A549 (cell line): Measurements from ENCODE around the gene KIF26A.

Source experiments
- BHLHE40 ChIP-seq: IDR thresholded peaks from 2 replicates; pipeline ENCODE4 v1.6.1; 2012; ENCODE audit warnings: low read depth, low read length, inconsistent platforms
- EP300 ChIP-seq, 2 experiments: fragments of >200 bp; sonication (Bioruptor Twin); formaldehyde crosslinking; IDR thresholded peaks; 2 replicates in 1 of 2; 3 replicates in 1 of 2; pipeline ENCODE4 v1.6.1; 2016 to 2017
- FOSB ChIP-seq: fragments of 250-450 bp; sonication (Bioruptor Pico); IDR thresholded peaks from 2 replicates; pipeline ENCODE4 v1.5.0; 2020; ENCODE audit warnings: mild to moderate bottlenecking, moderate library complexity
- JUNB ChIP-seq: fragments of >200 bp; sonication (Bioruptor Twin); formaldehyde crosslinking; IDR thresholded peaks from 2 replicates; pipeline ENCODE4 v1.6.1; 2016
- NFE2L2 ChIP-seq: fragments of 150-350 bp; conservative IDR thresholded peaks from 2 replicates; pipeline ENCODE4 v1.6.1; 2014; ENCODE audit warnings: low read length
- POLR2A ChIP-seq: IDR thresholded peaks from 2 replicates; pipeline ENCODE4 v1.6.1; 2012; ENCODE audit warnings: mild to moderate bottlenecking, low read length
- RAD21 ChIP-seq, 2 experiments: fragments of >200 bp in 1 of 2; sonication (Bioruptor Twin) in 1 of 2; formaldehyde crosslinking in 1 of 2; IDR thresholded peaks in 1 of 2; conservative IDR thresholded peaks in 1 of 2; 2 replicates in 1 of 2; 3 replicates in 1 of 2; pipeline ENCODE4 v1.6.1; 2012 to 2018; ENCODE audit warnings: inconsistent platforms in 1 of 2
- TF ChIP-seq, protein P1 (sequence below): fragments of >200 bp; sonication (Bioruptor Twin); formaldehyde crosslinking; IDR thresholded peaks from 3 replicates; pipeline ENCODE4 v1.5.1; 2016
- TF ChIP-seq, protein P2 (sequence below): IDR thresholded peaks from 2 replicates; pipeline ENCODE4 v1.6.1; 2012

DNA sequence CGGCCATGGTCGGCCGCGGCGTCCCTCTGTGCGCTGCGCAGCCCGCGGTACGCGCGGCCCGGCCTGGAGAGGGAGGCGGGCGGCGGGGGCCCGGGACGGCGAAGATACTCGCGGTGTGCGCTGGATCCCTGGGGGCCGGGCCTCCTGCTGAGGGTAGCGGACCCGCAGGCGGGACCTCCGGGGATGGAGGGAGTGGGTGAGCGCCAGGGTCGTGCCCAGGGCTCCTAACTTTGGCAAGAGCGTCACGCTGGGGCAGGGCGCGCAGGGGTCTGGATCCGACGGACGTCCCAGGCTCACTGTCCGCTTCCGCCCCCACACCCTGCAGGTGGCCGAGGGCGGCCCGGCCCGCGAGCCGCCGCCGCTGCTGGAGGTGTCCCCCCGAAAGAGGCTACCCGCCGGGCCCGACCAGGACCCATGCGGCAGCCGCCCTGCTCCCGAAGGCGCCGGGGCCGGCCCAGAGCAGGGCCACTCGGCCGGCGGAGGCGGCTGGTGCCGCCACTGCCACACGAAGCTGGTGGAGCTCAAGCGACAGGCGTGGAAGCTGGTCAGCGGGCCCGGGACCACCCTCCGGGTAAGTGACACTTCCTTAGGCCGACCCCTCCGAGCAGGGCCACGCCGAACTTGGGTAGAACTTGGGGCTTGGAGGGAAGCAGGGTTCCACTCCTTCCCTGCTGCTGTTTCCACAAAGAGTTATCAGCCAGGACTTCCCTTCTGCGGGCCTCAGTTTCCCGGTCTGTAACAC is 502 bp downstream of the KIF26A start:
- TF ChIP-seq JUNB = no peak
- TF ChIP-seq, protein P1, sequence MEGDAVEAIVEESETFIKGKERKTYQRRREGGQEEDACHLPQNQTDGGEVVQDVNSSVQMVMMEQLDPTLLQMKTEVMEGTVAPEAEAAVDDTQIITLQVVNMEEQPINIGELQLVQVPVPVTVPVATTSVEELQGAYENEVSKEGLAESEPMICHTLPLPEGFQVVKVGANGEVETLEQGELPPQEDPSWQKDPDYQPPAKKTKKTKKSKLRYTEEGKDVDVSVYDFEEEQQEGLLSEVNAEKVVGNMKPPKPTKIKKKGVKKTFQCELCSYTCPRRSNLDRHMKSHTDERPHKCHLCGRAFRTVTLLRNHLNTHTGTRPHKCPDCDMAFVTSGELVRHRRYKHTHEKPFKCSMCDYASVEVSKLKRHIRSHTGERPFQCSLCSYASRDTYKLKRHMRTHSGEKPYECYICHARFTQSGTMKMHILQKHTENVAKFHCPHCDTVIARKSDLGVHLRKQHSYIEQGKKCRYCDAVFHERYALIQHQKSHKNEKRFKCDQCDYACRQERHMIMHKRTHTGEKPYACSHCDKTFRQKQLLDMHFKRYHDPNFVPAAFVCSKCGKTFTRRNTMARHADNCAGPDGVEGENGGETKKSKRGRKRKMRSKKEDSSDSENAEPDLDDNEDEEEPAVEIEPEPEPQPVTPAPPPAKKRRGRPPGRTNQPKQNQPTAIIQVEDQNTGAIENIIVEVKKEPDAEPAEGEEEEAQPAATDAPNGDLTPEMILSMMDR = no peak
- no peak for TF ChIP-seq NFE2L2
- no peak for TF ChIP-seq POLR2A
- no peak for TF ChIP-seq RAD21 (conservative IDR thresholded peaks at IDR 0.05 in 1 of 2, IDR thresholded peaks at IDR 0.05 in 1 of 2)
- no peak for TF ChIP-seq FOSB
- no peak for TF ChIP-seq BHLHE40
- TF ChIP-seq, protein P2, sequence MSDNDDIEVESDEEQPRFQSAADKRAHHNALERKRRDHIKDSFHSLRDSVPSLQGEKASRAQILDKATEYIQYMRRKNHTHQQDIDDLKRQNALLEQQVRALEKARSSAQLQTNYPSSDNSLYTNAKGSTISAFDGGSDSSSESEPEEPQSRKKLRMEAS = no peak
- no peak for TF ChIP-seq EP300 (IDR thresholded peaks at IDR 0.05)
